ENCODE measurements around the gene ANTXR2. TPM values are rescaled to one million over a fixed set of nuclear protein-coding genes. Genes with fewer than 3 reads are reported as not detected.
A peak's percentile ranks its signal among the peaks of the same experiment; 100 is the strongest.

ANTXR2 gene
- total and polyA plus RNA-seq, 2 of the 8 experiments (the other 6 are each of a cell fraction or from before 2014, with no cell fraction given), result 1.1 to 7.5 TPM

DNA sequence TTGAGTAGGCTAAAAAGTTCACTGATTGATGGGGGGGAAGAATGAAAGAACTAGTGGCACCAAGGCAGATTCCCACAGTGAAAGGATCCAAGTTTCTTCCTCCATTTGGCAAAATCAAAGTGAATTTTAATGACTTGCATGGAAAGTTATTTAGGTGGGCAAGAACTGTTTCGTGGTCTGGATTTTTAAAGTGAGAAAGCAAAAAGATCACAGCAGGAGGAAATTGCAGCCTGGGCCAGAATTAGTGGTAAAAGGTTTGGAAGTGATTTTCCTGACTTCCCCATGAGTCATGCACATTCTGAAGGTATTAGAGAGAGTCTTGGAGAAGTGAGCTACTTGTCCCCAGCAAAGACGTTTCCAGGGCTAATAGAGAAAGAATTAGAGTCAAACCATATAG, 207.8 kb downstream of the ANTXR2 start:
- no peak overlapping the region for H4K91ac ChIP-seq (replicated peaks; ENCODE audit: insufficient read length, low read length)
- POLR2A ChIA-PET (ENCODE audit: partially characterized antibody), result no interaction called here
- H3K18ac ChIP-seq (ENCODE audit: extremely low read depth, low read length), result no peak overlapping the region
- H4K8ac ChIP-seq (ENCODE audit: extremely low read depth, insufficient read depth, low read length), result no peak overlapping the region
- no peak for TF ChIP-seq CTBP2 (IDR thresholded peaks at IDR 0.05; ENCODE audit: borderline replicate concordance, insufficient read depth, insufficient read length, low read length)
- TF ChIP-seq SP2 (IDR thresholded peaks at IDR 0.05; ENCODE audit: low read length), result no peak
- no peak for TF ChIP-seq BRCA1 (IDR thresholded peaks at IDR 0.05; ENCODE audit: low read depth, low read length)
- TF ChIP-seq SIN3A (conservative IDR thresholded peaks at IDR 0.05 in 1 of 2, IDR thresholded peaks at IDR 0.05 in 1 of 2; ENCODE audit: low read depth in 1 of 2, low read length in 2 of 2), result no peak
- TF ChIP-seq RAD21 (IDR thresholded peaks at IDR 0.05 in 1 of 2, conservative IDR thresholded peaks at IDR 0.05 in 1 of 2; ENCODE audit: low read depth in 2 of 2, low read length in 2 of 2), result no peak
- TF ChIP-seq RBBP5 (IDR thresholded peaks at IDR 0.05; ENCODE audit: borderline replicate concordance, low read depth, low read length), result no peak
- no peak for TF ChIP-seq EP300 (IDR thresholded peaks at IDR 0.05; ENCODE audit: borderline replicate concordance in 1 of 2, low read depth in 2 of 2, low read length in 2 of 2)
- no peak for TF ChIP-seq ASH2L (IDR thresholded peaks at IDR 0.05; ENCODE audit: low read length)
- H3K4me1 ChIP-seq (replicated peaks in 1 of 4; ENCODE audit: control insufficient read depth in 3 of 4, insufficient read depth in 4 of 4, low read length in 3 of 4), result no peaks in the 10 kb centered on the region
- H3K23ac ChIP-seq (ENCODE audit: insufficient read length), result no peak overlapping the region
- H3K9ac ChIP-seq (replicated peaks in 1 of 4; ENCODE audit: extremely low read depth in 1 of 4, low read depth in 3 of 4, low read length in 3 of 4), result no peak overlapping the region
- no peak overlapping the region for H2BK12ac ChIP-seq (ENCODE audit: low read depth, low read length)
- no peak overlapping the region for H2BK5ac ChIP-seq (ENCODE audit: low read depth, low read length)
- no peak overlapping the region for H3K4ac ChIP-seq (replicated peaks; ENCODE audit: insufficient read length, low read depth, low read length)
- no peak overlapping the region for H4K5ac ChIP-seq (ENCODE audit: insufficient read length, low read depth, low read length)
- H2BK15ac ChIP-seq (ENCODE audit: low read length), result no peak overlapping the region
- no peak for DNase-seq (ENCODE audit: low read depth in 1 of 2, low spot score in 2 of 2)
- H2BK20ac ChIP-seq (ENCODE audit: low read length), result no peak overlapping the region
- CTCF ChIA-PET (ENCODE audit: partially characterized antibody), result interaction anchor here (0.5 to 1.2 kb wide), 2 partner anchors 705 to 913 kb away, joined by 3 read pairs; no protein-coding TSS in a partner anchor
- 85% methylated on average over 2 of the region's 2 CpGs; no CpG with 5 or more reads in 1 of the 2 experiments for WGBS, 2 experiments (ENCODE audit: extremely low coverage in 1 of 2, insufficient coverage in 1 of 2, insufficient read length in 1 of 2, insufficient replicate concordance in 2 of 2, low coverage in 1 of 2, low lambda C conversion rate in 2 of 2, missing lambda C conversion rate in 1 of 2)
- H2AFZ ChIP-seq (ENCODE audit: low read length), result 0 out of 2 replicates have a peak overlapping the region, but pooled peaks have one; percentile 3
- H3K27ac ChIP-seq (ENCODE audit: low read depth, low read length), result no peak overlapping the region
- no peaks in the 10 kb centered on the region for H3K27me3 ChIP-seq (replicated peaks in 1 of 4; ENCODE audit: control insufficient read depth in 3 of 4, extremely low read depth in 1 of 4, insufficient read depth in 3 of 4, low read length in 3 of 4)
- H3K79me2 ChIP-seq (ENCODE audit: control insufficient read depth in 1 of 2, insufficient read depth in 2 of 2, low read length in 2 of 2), result no peaks in the 10 kb centered on the region
- H3K79me1 ChIP-seq (ENCODE audit: low read depth, low read length), result no peaks in the 10 kb centered on the region
- H3K9me3 ChIP-seq (ENCODE audit: insufficient read depth in 2 of 2, low read depth in 1 of 2, low read length in 1 of 2), result no peaks in the 10 kb centered on the region
- H2BK120ac ChIP-seq (replicated peaks; ENCODE audit: low read depth, low read length), result no peak overlapping the region
- no peak overlapping the region for H3K56ac ChIP-seq (replicated peaks; ENCODE audit: insufficient read length, low read depth, low read length)
- no peak overlapping the region for H3K4me2 ChIP-seq (ENCODE audit: insufficient read depth in 1 of 2, low read depth in 2 of 2, low read length in 2 of 2)
- no peak overlapping the region for H3K4me3 ChIP-seq (ENCODE audit: extremely low read depth in 1 of 4, insufficient read depth in 2 of 4, low read depth in 3 of 4, low read length in 4 of 4)
- no peak overlapping the region for H3K14ac ChIP-seq (ENCODE audit: insufficient read length)
- H2AK5ac ChIP-seq (ENCODE audit: low read depth, low read length), result no peak overlapping the region
- H3K36me3 ChIP-seq (ENCODE audit: control insufficient read depth in 2 of 4, insufficient read depth in 4 of 4, low read length in 3 of 4), result no peaks in the 10 kb centered on the region
- no peaks in the 10 kb centered on the region for H4K20me1 ChIP-seq (replicated peaks in 1 of 2; ENCODE audit: control insufficient read depth in 1 of 2, insufficient read depth in 2 of 2, low read length in 2 of 2)
- no peaks in the 10 kb centered on the region for H3K23me2 ChIP-seq (ENCODE audit: low read depth, low read length)
- FAIRE-seq, result no peak

All from H1 (cell line).